ENCODE data around the gene OR2T1. TPM values are rescaled to one million over a fixed set of nuclear protein-coding genes. Genes with fewer than 3 reads are reported as not detected.

Gene OR2T1
- total RNA-seq, 1 donor from 2014 or later: not detected

DNA sequence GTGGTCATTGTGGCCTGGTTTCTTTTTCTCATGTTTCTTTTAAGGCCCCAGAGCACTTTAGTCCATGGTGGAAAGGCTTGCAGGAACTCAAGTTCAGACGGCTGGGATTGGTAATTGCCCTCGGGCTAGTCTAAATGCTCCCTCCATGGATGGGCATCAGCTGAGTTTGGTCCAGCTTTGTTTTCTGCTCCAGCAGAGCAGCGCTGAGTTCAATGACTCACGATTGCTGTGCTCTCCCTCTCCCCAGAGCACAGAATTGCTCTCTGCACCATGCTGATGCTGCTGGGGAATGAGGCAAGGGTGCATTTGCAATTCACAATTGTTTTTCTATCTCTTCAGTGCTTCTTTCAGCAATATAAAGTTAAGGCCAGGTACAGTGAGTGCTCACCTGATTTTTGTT, 29.1 kb upstream of the OR2T1 start:
- Mint-ChIP-seq H3K4me1 (ENCODE audit: unreplicated experiment) (no peaks in the 10 kb centered on the region), H3K9me3 (ENCODE audit: unreplicated experiment) (peaks cover 72% of the 10 kb centered on the region), H3K27ac (ENCODE audit: unreplicated experiment) (no peak overlapping the region), H3K27me3 (ENCODE audit: unreplicated experiment) (no peaks in the 10 kb centered on the region), H3K36me3 (ENCODE audit: unreplicated experiment) (no peaks in the 10 kb centered on the region), H3K4me3 (ENCODE audit: unreplicated experiment) (no peak overlapping the region)
- no peak for DNase-seq (ENCODE audit: extremely low spot score, unreplicated experiment)
- TF ChIP-seq, protein P1, sequence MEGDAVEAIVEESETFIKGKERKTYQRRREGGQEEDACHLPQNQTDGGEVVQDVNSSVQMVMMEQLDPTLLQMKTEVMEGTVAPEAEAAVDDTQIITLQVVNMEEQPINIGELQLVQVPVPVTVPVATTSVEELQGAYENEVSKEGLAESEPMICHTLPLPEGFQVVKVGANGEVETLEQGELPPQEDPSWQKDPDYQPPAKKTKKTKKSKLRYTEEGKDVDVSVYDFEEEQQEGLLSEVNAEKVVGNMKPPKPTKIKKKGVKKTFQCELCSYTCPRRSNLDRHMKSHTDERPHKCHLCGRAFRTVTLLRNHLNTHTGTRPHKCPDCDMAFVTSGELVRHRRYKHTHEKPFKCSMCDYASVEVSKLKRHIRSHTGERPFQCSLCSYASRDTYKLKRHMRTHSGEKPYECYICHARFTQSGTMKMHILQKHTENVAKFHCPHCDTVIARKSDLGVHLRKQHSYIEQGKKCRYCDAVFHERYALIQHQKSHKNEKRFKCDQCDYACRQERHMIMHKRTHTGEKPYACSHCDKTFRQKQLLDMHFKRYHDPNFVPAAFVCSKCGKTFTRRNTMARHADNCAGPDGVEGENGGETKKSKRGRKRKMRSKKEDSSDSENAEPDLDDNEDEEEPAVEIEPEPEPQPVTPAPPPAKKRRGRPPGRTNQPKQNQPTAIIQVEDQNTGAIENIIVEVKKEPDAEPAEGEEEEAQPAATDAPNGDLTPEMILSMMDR (IDR thresholded peaks at IDR 0.05): no peak

DNA sequence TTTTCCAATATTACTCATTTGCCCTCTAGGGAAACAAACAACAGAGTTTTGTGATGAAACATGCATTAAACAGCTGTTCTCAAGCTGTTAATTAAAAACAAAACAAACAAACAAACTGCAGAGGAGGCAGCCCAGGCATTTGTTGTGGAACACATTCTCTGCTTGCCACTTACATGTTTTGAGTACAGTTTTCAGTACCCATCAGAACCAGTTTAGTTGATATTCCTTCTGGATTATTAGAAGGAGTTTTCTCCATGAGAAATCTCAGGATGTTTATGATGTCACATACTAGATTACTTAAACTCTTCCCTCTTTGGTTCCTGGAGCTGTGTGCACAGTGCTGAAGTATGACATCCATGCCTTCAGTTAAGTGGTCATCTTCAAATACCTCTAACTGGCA, 27.4 kb upstream of the OR2T1 start, which contains the start of gene OR2T6:
Gene OR2T6 (plus strand): TSS at position 301 of the 400 bp plus-strand sequence. CDS start 11,863 bp downstream, outside the sequence.
- no peaks in the 10 kb centered on the region for H3K27me3 Mint-ChIP-seq (ENCODE audit: unreplicated experiment)
- H3K4me1 Mint-ChIP-seq (ENCODE audit: unreplicated experiment): no peaks in the 10 kb centered on the region
- H3K36me3 Mint-ChIP-seq (ENCODE audit: unreplicated experiment): no peaks in the 10 kb centered on the region
- H3K9me3 Mint-ChIP-seq (ENCODE audit: unreplicated experiment): peaks cover 57% of the 10 kb centered on the region
- DNase-seq (ENCODE audit: extremely low spot score, unreplicated experiment): no peak
- TF ChIP-seq, protein P1 (IDR thresholded peaks at IDR 0.05): no peak
- H3K4me3 Mint-ChIP-seq (ENCODE audit: unreplicated experiment): no peak within 1 kb of the TSS
- no peak within 1 kb of the TSS for H3K27ac Mint-ChIP-seq (ENCODE audit: unreplicated experiment)

DNA sequence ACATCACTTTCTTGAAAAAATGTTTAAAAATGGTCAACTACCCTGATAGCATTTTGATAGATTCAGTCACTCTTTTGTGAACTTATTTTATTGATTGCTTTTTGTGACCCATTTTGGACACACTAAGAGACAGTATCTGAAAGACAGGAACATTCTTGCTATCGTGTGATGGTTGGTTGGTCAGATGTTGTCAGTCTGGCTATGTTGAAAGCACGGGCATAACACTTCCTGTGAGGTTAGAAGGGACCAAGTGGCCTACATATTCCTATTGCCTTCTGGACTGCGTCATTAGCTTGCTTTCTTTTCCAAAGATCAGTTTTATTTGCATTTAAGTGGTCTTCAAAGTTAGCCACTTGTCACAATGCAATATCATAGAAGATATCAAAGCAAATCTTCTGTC, 25.9 kb upstream of the OR2T1 start:
- H3K27ac Mint-ChIP-seq (ENCODE audit: unreplicated experiment): no peak overlapping the region
- H3K4me1 Mint-ChIP-seq (ENCODE audit: unreplicated experiment): no peaks in the 10 kb centered on the region
- H3K36me3 Mint-ChIP-seq (ENCODE audit: unreplicated experiment): no peaks in the 10 kb centered on the region
- TF ChIP-seq, protein P1 (IDR thresholded peaks at IDR 0.05): no peak
- no peak for DNase-seq (ENCODE audit: extremely low spot score, unreplicated experiment)
- H3K9me3 Mint-ChIP-seq (ENCODE audit: unreplicated experiment): peaks cover 52% of the 10 kb centered on the region
- H3K27me3 Mint-ChIP-seq (ENCODE audit: unreplicated experiment): no peaks in the 10 kb centered on the region
- H3K4me3 Mint-ChIP-seq (ENCODE audit: unreplicated experiment): no peak overlapping the region

DNA sequence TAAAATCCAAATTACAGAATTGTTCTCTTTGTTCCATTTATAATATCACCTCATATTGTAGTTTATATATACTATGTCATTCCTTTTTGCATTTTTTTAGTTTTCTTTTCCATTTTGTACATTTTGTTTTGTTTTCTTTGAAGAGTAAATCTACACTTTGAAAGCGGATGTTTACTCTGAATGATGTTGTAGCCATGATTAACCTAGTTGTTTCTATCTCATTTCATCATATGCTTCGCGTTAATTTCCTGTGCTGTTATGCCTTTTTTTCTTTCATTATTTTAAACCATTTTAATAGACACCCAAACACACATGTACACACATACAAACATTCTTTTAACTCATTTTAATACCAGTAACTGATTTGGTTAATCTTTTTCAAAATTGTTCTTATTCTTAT, 22.0 kb upstream of the OR2T1 start:
- Mint-ChIP-seq H3K27ac (ENCODE audit: unreplicated experiment) (no peak overlapping the region), H3K4me1 (ENCODE audit: unreplicated experiment) (no peaks in the 10 kb centered on the region), H3K9me3 (ENCODE audit: unreplicated experiment) (peaks cover 30% of the 10 kb centered on the region), H3K36me3 (ENCODE audit: unreplicated experiment) (no peaks in the 10 kb centered on the region), H3K4me3 (ENCODE audit: unreplicated experiment) (no peak overlapping the region), H3K27me3 (ENCODE audit: unreplicated experiment) (no peaks in the 10 kb centered on the region)
- TF ChIP-seq, protein P1 (IDR thresholded peaks at IDR 0.05): no peak
- no peak for DNase-seq (ENCODE audit: extremely low spot score, unreplicated experiment)

DNA sequence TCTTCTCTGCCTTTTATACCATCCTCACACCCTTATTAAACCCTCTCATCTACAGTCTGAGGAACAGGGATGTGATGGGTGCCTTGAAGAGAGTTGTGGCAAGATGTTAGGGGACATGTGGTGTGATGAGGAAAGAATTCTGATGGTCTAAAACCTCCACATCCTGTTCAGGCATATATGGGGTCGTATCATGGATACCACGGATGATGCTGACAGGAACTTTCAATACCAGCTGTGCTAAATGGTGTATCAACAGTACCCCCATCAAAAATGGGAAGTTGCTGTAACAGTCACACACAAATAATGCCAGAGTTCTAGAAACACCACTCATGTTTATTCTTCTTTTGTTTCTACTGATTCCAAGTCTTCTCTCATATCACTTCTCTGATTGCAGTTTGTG, 14.4 kb upstream of the OR2T1 start:
- DNase-seq (ENCODE audit: extremely low spot score, unreplicated experiment): no peak
- peaks cover 49% of the 10 kb centered on the region for H3K9me3 Mint-ChIP-seq (ENCODE audit: unreplicated experiment)
- TF ChIP-seq, protein P1 (IDR thresholded peaks at IDR 0.05): no peak
- H3K4me3 Mint-ChIP-seq (ENCODE audit: unreplicated experiment): no peak overlapping the region
- H3K36me3 Mint-ChIP-seq (ENCODE audit: unreplicated experiment): no peaks in the 10 kb centered on the region
- H3K27me3 Mint-ChIP-seq (ENCODE audit: unreplicated experiment): no peaks in the 10 kb centered on the region
- H3K4me1 Mint-ChIP-seq (ENCODE audit: unreplicated experiment): no peaks in the 10 kb centered on the region
- H3K27ac Mint-ChIP-seq (ENCODE audit: unreplicated experiment): no peak overlapping the region
